ENCODE data around the gene PGAM5.

The PGAM5 gene

DNA sequence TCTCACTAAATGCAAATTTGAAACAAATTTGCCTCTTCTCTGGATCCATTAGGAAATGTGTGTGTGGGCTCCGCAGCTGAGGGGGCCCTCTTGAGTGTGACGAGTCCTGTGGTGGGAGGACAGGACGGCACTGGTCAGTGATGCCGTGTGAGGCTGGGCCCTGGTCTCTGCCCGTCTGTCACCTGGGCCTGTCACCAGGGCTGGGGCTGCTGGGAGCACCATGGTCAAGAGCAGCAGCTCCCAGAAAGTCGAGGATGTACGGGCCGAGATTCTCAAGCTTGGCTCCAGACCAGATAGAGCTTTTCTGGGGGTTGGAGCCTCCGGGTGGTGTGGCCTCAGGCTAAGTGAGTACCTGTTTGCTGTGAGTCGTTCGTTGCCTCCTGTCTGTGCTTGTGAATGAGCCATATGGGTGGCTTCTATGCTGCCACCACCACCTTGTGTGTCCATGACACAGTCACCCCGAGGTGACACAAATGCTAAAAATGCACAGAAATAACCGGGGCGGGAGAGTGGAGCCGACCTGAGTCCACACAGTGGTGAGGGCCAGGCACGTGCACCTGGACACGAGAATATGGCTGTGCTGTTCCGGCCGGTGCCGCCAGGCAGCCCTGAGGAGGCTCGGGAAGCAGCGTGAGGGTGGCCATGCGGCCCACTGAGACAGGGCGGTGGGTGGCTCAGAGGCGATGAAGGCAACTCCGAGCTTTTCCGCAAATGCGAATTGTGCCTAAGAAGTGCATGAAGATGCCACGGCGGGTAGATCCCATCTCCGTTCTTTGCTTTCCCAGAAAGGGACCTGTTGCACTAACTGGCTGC lies 8.7 kb downstream of the PGAM5 start:
- DNase-seq (ENCODE audit: low read depth in 2 of 3, low spot score in 1 of 3) = no peak

GRCh38 chr12:132719954-132720324 lies 9.3 kb downstream of the PGAM5 start:
- DNase-seq (ENCODE audit: low read depth in 2 of 3, low spot score in 1 of 3) = no peak

GRCh38 chr12:132720606-132721345 lies 10.1 kb downstream of the PGAM5 start:
- no peak for DNase-seq (ENCODE audit: low read depth in 2 of 3, low spot score in 1 of 3)

GRCh38 chr12:132723015-132723763 lies 12.5 kb downstream of the PGAM5 start:
- DNase-seq (ENCODE audit: low read depth in 2 of 3, low spot score in 1 of 3) = no peak

DNA sequence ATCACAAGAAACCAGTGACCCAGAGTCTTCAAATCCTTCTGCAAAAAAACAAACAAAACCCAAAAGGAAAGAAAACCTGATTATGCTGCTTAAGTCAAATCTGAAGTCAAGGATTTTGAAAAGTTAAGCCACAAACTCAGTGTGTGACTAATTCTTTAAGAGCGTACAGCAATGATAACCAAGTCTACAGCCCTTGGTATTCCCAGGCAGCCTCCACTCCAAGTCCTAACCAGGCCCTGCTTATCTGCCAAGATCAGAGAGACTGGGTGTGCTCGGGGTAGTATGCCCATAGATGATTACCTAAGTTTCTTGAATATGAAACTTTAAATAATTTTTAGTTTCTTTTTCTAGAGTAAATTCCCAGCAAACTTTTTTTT lies 13.1 kb downstream of the PGAM5 start:
- DNase-seq (ENCODE audit: low read depth in 2 of 3, low spot score in 1 of 3) = no peak

GRCh38 chr12:132724506-132725241 lies 14.0 kb downstream of the PGAM5 start:
- DNase-seq (ENCODE audit: low read depth in 2 of 3, low spot score in 1 of 3) = no peak

DNA sequence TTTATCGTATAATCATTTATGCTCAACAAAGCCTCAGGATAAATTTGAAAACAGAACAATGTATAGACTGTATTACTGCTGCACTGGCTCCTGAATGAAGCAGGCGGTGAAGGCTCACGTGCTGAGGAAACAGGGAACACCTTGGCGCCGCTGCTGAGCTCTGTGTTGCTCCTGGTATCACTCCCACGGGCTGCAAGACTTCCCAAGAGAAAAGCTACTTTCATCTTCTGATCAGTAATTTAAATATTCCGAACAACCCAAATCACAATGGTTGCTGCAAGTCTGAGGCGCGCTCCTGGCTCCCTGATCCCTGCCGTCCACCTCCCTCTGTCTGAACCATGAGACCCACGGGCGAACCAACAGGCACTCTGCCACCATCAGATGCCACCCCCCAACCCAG lies 15.7 kb downstream of the PGAM5 start:
- no peak for DNase-seq (ENCODE audit: low read depth in 2 of 3, low spot score in 1 of 3)

- no peak for DNase-seq (ENCODE audit: low read depth in 2 of 3, low spot score in 1 of 3)
Measured at GRCh38 chr12:132727091-132727794, 16.6 kb downstream of the PGAM5 start.

DNA sequence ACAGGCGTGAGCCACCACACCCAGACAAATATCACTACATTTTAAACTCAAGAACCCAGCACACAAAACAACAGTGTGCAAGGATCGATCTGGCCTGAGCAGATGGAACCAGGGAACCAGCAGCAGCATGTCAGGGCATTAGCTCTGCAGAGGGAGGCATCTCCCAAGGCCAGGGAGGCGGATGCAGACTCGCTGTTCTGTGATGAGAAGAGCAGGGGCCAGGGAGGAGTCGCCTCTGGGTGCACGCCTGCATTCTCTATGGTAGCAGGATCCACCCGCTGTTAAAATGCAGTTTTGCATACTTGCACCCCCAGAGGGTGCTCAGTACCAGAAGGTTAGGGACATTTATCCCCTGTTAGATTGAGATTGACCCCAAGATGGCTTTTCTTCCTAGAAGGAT lies 17.9 kb downstream of the PGAM5 start:
- DNase-seq (ENCODE audit: low read depth in 2 of 3, low spot score in 1 of 3) = no peak

GRCh38 chr12:132729541-132730320 lies 19.1 kb downstream of the PGAM5 start:
- DNase-seq (ENCODE audit: low read depth in 2 of 3, low spot score in 1 of 3) = no peak

GRCh38 chr12:132730353-132730752 lies 19.7 kb downstream of the PGAM5 start:
- DNase-seq (ENCODE audit: low read depth in 2 of 3, low spot score in 1 of 3) = no peak

DNA sequence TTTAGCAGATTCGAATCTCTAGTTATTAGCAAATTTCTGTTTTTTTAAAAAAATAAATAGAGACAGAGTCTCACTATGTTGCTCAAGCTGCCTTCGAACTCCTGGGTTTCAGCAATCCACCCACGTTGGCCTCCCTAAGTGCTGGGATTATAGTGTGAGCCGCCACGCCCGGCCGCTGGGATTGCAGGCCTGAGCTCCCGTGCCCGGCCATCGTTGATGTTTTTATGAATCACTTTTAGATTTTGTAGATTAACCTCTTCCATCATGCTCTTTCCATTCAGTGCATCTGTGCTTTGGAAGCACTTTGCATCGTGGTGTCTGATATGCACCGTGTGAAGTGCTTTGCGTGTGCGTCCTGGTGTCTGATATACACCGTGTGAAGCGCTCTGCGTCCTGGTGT lies 20.9 kb downstream of the PGAM5 start:
- DNase-seq (ENCODE audit: low read depth in 2 of 3, low spot score in 1 of 3) = no peak

DNA sequence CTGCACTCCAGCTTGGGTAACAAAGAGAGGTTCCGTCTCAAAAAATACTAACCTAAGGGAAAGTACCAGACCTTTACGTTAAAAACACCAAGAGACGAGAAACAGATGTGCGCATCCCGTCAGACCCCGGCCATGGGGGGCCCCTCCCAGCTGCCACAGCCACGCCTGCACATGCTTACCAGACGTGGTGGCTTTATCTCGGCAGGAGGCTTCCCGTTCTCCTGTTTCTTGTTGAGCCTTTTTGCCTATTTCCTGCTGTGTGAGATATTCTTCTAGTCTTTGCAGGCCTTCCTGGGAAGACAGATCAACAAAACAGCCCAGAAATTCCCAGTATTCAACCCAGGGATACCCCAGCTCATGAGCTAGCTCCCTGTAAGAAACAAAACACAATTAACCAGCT lies 23.6 kb downstream of the PGAM5 start:
- DNase-seq (ENCODE audit: low read depth in 2 of 3, low spot score in 1 of 3) = no peak

- DNase-seq (ENCODE audit: low read depth in 2 of 3, low spot score in 1 of 3) = no peak
Measured at GRCh38 chr12:132735496-132735895, 24.9 kb downstream of the PGAM5 start.

DNA sequence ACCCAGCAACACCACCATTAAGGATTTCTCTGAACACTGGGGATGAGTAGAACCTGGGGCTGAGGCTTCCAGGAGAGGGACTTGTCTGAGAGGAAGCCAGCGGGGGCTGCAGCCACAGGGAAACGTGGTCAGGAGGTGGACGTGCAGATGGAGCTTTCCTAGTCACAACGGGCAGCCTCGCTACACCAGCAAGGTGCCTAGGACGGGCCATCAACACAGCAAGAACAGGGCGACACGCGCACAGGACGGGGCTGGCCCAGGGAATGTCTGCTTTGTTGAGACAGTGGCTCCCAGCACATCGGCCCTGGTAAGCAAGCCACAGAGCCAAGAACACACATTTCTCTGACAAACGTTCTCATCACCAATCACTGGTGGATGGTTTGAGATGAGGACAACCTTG lies 25.7 kb downstream of the PGAM5 start:
- DNase-seq (ENCODE audit: low read depth in 2 of 3, low spot score in 1 of 3) = no peak

DNA sequence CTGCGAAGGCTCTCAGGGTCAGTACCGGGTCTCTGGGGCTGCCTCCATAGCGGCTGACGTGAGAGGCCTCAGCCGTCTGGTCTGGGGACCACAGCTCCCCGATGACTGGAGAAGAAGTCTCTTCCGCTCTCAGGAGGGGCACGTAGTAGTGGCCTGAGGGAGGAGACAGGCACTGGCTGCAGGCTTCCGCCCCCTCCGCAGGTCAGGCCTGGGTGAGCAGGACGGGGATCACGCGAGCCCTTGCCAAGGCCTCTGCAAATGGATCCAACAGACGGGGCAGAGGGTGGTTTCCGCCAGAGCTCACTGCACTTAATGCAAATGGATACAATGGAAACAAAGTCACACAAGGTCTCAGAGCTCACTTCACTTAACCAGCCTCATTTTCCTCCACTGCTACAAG lies 26.3 kb downstream of the PGAM5 start:
- no peak for DNase-seq (ENCODE audit: low read depth in 2 of 3, low spot score in 1 of 3)

GRCh38 chr12:132739600-132740312 lies 29.1 kb downstream of the PGAM5 start:
- DNase-seq (ENCODE audit: low read depth in 2 of 3, low spot score in 1 of 3) = no peak

- no peak for DNase-seq (ENCODE audit: low read depth in 2 of 3, low spot score in 1 of 3)
Measured at GRCh38 chr12:132740313-132740646, 29.6 kb downstream of the PGAM5 start.

- no peak for DNase-seq (ENCODE audit: low read depth in 2 of 3, low spot score in 1 of 3)
Measured at GRCh38 chr12:132740652-132741051, 30.0 kb downstream of the PGAM5 start.

Data from stimulated activated CD4-positive, alpha-beta T cell treated with anti-CD3 and anti-CD28 coated beads, Interleukin-12 subunit alpha, Interleukin-12 subunit beta, amount 100 ng/mL, for 48 hours (primary cell).